ENCODE data around the gene PRKCA. TPM values are rescaled to one million over a fixed set of nuclear protein-coding genes. Genes with fewer than 3 reads are reported as not detected.

PRKCA gene
- total and polyA plus RNA-seq, 2 donors from 2014 or later: 8.0 to 50.8 TPM

DNA sequence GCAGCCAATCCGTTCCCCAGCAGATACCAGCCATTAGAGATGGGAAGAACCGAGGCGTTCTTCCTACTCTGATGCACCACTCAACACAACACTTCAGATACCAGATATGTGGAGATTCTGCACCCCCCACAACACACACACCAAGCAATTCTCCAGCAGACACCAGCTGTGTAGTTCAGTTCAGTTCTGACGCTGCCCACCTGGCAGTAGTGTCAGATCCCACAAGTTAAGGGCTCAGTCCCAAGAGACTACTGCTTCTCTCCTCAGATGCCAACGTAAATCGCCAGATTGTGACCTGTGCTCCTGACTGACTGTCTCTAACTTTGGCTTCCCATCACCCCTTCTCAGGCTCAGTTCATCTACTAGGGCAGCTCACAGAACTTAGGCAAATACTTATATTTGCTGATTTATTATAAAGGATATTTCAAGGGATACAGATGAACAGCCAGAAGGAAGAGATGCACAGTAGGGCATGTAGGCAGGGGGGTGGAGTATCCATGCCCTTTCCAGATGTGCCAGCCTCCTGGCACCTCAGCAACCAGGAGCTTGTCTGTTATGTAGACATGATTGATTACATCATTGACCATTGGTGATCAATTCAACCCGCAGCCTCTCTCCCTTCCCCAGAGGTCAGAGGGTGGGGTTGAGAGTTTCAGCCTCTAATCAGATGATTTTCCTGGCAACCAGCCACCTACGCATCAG is 110.6 kb downstream of the PRKCA start:
- peak in 2 of 5 donors; percentile 17 to 52 for DNase-seq
- H3K27me3 ChIP-seq (ENCODE audit: control insufficient read depth, insufficient read depth, low read length): no peaks in the 10 kb centered on the region

DNA sequence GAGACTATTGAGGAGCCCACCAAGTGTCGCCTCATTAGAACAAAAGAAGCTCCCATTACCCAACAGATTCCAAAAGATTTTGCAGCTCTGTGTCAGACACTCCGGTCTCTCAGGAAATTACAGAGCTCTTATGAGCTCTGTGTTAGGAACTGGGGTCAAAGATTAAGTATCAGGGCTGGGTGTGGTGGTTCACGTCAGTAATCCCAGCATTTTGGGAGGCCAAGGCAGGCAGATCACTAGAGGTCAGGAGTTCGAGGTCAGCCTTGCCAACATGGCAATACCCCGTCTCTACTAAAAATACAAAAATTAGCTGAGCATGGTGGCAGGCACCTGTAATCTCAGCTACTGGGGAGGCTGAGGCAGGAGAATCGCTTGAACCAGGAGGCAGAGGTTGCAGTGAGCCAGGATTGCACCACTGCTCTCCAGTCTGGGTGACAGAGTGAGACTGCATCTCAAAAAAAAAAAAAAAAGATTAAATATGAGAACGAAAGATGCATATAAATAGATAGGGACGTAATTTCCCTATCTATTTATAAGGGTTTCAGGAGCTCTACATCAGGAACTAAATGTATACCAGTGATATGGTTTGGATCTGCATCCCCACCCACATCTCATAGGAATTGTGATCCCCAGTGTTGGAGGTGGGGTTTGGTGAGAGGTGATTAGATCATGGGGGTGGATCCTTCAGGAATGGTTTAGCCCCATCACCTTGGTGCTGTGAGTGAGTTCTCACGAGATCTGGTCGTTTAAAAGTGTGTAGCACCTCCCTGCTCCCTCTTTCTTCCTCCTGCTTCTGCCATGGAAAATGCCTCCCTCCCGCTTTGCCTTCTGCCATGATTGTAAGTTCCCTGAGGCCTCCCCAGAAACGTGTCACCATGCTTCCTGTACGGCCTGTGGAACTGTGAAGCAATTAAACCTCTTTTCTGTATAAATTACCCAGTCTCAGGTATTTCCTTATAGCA is 111.4 kb downstream of the PRKCA start:
- Histone ChIP-seq H3K36me3 (ENCODE audit: control insufficient read depth in 2 of 3, insufficient read depth in 3 of 3, low read length in 3 of 3) (no peaks in the 10 kb centered on the region), H3K9me3 (ENCODE audit: control insufficient read depth in 2 of 3, insufficient read depth in 1 of 3, low read length in 3 of 3) (no peaks in the 10 kb centered on the region), H3K27ac (ENCODE audit: low read depth in 2 of 2, low read length in 2 of 2) (no peak overlapping the region), H3K4me1 (ENCODE audit: control insufficient read depth in 2 of 3, insufficient read depth in 2 of 3, low read depth in 1 of 3, low read length in 3 of 3) (peaks cover 0 to 29% (median 21%) of the 10 kb centered on the region in 3 donors), H3K4me3 (ENCODE audit: low read length in 3 of 3) (no peak overlapping the region), H3K9ac (ENCODE audit: low read length in 3 of 3) (no peak overlapping the region), H3K27me3 (ENCODE audit: control insufficient read depth, insufficient read depth, low read length) (no peaks in the 10 kb centered on the region)
- FAIRE-seq: no peak
- intact Hi-C loops (cut with DNase I): no loop called here
- no peak for DNase-seq
- TF ChIP-seq, protein P1, sequence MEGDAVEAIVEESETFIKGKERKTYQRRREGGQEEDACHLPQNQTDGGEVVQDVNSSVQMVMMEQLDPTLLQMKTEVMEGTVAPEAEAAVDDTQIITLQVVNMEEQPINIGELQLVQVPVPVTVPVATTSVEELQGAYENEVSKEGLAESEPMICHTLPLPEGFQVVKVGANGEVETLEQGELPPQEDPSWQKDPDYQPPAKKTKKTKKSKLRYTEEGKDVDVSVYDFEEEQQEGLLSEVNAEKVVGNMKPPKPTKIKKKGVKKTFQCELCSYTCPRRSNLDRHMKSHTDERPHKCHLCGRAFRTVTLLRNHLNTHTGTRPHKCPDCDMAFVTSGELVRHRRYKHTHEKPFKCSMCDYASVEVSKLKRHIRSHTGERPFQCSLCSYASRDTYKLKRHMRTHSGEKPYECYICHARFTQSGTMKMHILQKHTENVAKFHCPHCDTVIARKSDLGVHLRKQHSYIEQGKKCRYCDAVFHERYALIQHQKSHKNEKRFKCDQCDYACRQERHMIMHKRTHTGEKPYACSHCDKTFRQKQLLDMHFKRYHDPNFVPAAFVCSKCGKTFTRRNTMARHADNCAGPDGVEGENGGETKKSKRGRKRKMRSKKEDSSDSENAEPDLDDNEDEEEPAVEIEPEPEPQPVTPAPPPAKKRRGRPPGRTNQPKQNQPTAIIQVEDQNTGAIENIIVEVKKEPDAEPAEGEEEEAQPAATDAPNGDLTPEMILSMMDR (IDR thresholded peaks at IDR 0.05; ENCODE audit: borderline replicate concordance, extremely low read depth, insufficient read depth): no peak

More for the DNA sequence above, 110.6 kb downstream of the PRKCA start:
- intact Hi-C loops (cut with DNase I): no loop called here
- no peak overlapping the region for H3K4me3 ChIP-seq (ENCODE audit: low read length in 3 of 3)
- H3K4me1 ChIP-seq (ENCODE audit: control insufficient read depth in 2 of 3, insufficient read depth in 2 of 3, low read depth in 1 of 3, low read length in 3 of 3): peaks cover 0 to 29% (median 21%) of the 10 kb centered on the region in 3 donors
- TF ChIP-seq, protein P1 (IDR thresholded peaks at IDR 0.05; ENCODE audit: borderline replicate concordance, extremely low read depth, insufficient read depth): no peak
- H3K9ac ChIP-seq (ENCODE audit: low read length in 3 of 3): no peak overlapping the region
- no peak overlapping the region for H3K27ac ChIP-seq (ENCODE audit: low read depth in 2 of 2, low read length in 2 of 2)
- no peak for FAIRE-seq
- H3K36me3 ChIP-seq (ENCODE audit: control insufficient read depth in 2 of 3, insufficient read depth in 3 of 3, low read length in 3 of 3): no peaks in the 10 kb centered on the region
- H3K9me3 ChIP-seq (ENCODE audit: control insufficient read depth in 2 of 3, insufficient read depth in 1 of 3, low read length in 3 of 3): no peaks in the 10 kb centered on the region

DNA sequence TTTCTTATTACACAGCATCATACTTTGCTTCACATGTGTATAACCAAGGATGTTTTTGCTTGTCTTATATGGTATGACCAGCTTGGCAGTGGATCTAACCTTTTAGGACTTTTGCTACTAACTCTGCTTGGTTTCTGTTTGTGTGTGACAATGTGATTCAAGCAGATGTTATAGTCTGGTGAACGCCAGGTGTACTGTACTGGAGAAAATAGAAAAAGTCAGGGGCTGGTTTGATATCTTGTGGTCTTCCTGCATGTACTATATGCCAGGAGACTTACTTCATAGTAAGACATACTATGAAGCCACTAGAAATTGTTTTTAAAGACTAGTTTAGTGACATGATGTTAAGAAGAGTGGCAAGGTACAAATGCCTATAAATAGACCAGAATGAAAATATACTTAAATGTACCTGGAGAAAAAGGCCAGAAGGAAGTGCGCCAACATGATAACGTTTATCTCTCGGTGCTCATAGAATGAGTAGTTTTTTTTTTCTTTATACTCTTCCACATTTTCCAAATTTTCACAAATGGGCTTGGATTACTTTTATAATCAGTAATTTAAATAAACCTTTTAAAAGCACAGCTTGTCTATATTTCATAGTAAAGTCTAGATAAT is 112.3 kb downstream of the PRKCA start:
- H3K9ac ChIP-seq (ENCODE audit: low read length in 3 of 3): no peak overlapping the region
- no peak overlapping the region for H3K4me3 ChIP-seq (ENCODE audit: low read length in 3 of 3)
- TF ChIP-seq, protein P1 (IDR thresholded peaks at IDR 0.05; ENCODE audit: borderline replicate concordance, extremely low read depth, insufficient read depth): no peak
- no peaks in the 10 kb centered on the region for H3K27me3 ChIP-seq (ENCODE audit: control insufficient read depth, insufficient read depth, low read length)
- no peaks in the 10 kb centered on the region for H3K9me3 ChIP-seq (ENCODE audit: control insufficient read depth in 2 of 3, insufficient read depth in 1 of 3, low read length in 3 of 3)
- intact Hi-C loops (cut with DNase I): no loop called here
- H3K4me1 ChIP-seq (ENCODE audit: control insufficient read depth in 2 of 3, insufficient read depth in 2 of 3, low read depth in 1 of 3, low read length in 3 of 3): peaks cover 0 to 29% (median 21%) of the 10 kb centered on the region in 3 donors
- DNase-seq (no peak), FAIRE-seq (no peak)
- no peaks in the 10 kb centered on the region for H3K36me3 ChIP-seq (ENCODE audit: control insufficient read depth in 2 of 3, insufficient read depth in 3 of 3, low read length in 3 of 3)
- H3K27ac ChIP-seq (ENCODE audit: low read depth in 2 of 2, low read length in 2 of 2): no peak overlapping the region
